ENCODE data around the gene FAM222A.

Gene FAM222A

GRCh38 chr12:109816870-109817269 lies 103.2 kb downstream of the FAM222A start:
- in situ Hi-C loops (cut with HindIII; ENCODE audit: low sequenced_read_pairs) = loop anchor here (10.0 kb wide), 1 partner anchor 148 kb away; no protein-coding TSS in a partner anchor

- in situ Hi-C loops (cut with HindIII; ENCODE audit: low sequenced_read_pairs) = loop anchor here (10.0 kb wide), 1 partner anchor 147 kb away; no protein-coding TSS in a partner anchor
Measured at GRCh38 chr12:109817627-109818231, 104.1 kb downstream of the FAM222A start.

GRCh38 chr12:109818253-109818652 lies 104.6 kb downstream of the FAM222A start:
- in situ Hi-C loops (cut with HindIII; ENCODE audit: low sequenced_read_pairs) = loop anchor here (10.0 kb wide), 1 partner anchor 147 kb away; no protein-coding TSS in a partner anchor

- in situ Hi-C loops (cut with HindIII; ENCODE audit: low sequenced_read_pairs) = loop anchor here (10.0 kb wide), 1 partner anchor 146 kb away; no protein-coding TSS in a partner anchor
Measured at GRCh38 chr12:109818905-109819500, 105.4 kb downstream of the FAM222A start.
